ENCODE results near the gene INSYN2A.

Gene INSYN2A

GRCh38 chr10:127195041-127195506, 1.3 kb downstream of the INSYN2A start:
- DNase-seq (ENCODE audit: low read depth): no peak

GRCh38 chr10:127194599-127194998, 1.8 kb downstream of the INSYN2A start:
- DNase-seq (ENCODE audit: low read depth): no peak

GRCh38 chr10:127194111-127194510, 2.3 kb downstream of the INSYN2A start:
- no peak for DNase-seq (ENCODE audit: low read depth)

GRCh38 chr10:127193125-127193524, 3.3 kb downstream of the INSYN2A start:
- DNase-seq (ENCODE audit: low read depth): no peak

- no peak for DNase-seq (ENCODE audit: low read depth)
Measured at GRCh38 chr10:127190427-127190826, 6.0 kb downstream of the INSYN2A start.

GRCh38 chr10:127189226-127189625, 7.2 kb downstream of the INSYN2A start:
- DNase-seq (ENCODE audit: low read depth): no peak

- no peak for DNase-seq (ENCODE audit: low read depth)
Measured at GRCh38 chr10:127186813-127187212, 9.6 kb downstream of the INSYN2A start.

- DNase-seq (ENCODE audit: low read depth): no peak
Measured at GRCh38 chr10:127184582-127184981, 11.8 kb downstream of the INSYN2A start.

GRCh38 chr10:127182161-127182560, 14.2 kb downstream of the INSYN2A start:
- DNase-seq (ENCODE audit: low read depth): no peak

- DNase-seq (ENCODE audit: low read depth): no peak
Measured at GRCh38 chr10:127179612-127180250, 16.7 kb downstream of the INSYN2A start.

GRCh38 chr10:127176649-127177048, 19.7 kb downstream of the INSYN2A start:
- DNase-seq (ENCODE audit: low read depth): no peak

- DNase-seq (ENCODE audit: low read depth): no peak
Measured at GRCh38 chr10:127175357-127176110, 20.9 kb downstream of the INSYN2A start.

- no peak for DNase-seq (ENCODE audit: low read depth)
Measured at GRCh38 chr10:127174866-127175265, 21.5 kb downstream of the INSYN2A start.

GRCh38 chr10:127168261-127168660, 28.1 kb downstream of the INSYN2A start:
- DNase-seq (ENCODE audit: low read depth): no peak

- no peak for DNase-seq (ENCODE audit: low read depth)
Measured at GRCh38 chr10:127162841-127163240, 33.5 kb downstream of the INSYN2A start.

- no peak for DNase-seq (ENCODE audit: low read depth)
Measured at GRCh38 chr10:127161482-127161881, 34.9 kb downstream of the INSYN2A start.

GRCh38 chr10:127159648-127160245, 36.6 kb downstream of the INSYN2A start:
- no peak for DNase-seq (ENCODE audit: low read depth)

GRCh38 chr10:127158662-127159061, 37.7 kb downstream of the INSYN2A start:
- DNase-seq (ENCODE audit: low read depth): no peak

- no peak for DNase-seq (ENCODE audit: low read depth)
Measured at GRCh38 chr10:127157506-127158200, 38.7 kb downstream of the INSYN2A start.

GRCh38 chr10:127157089-127157488, 39.3 kb downstream of the INSYN2A start:
- DNase-seq (ENCODE audit: low read depth): no peak

- no peak for DNase-seq (ENCODE audit: low read depth)
Measured at GRCh38 chr10:127154831-127155620, 41.4 kb downstream of the INSYN2A start.

GRCh38 chr10:127153181-127153580, 43.2 kb downstream of the INSYN2A start:
- DNase-seq (ENCODE audit: low read depth): no peak

Data from T-helper 22 cell (primary cell).